HG03520 (cell line): Measurements from ENCODE around the gene POM121.
"Not testable (repeated sequence)": the region's sequence is repeated elsewhere in the genome, so short reads cannot be mapped to it uniquely, and the experiment has no call there.

Source experiments
- ATAC-seq: cut with Tn5 transposase; IDR thresholded peaks from one replicate; pipeline ENCODE4 v1.9.1; 2021; ENCODE audit warnings: mild to moderate bottlenecking, moderate library complexity; ENCODE audit not compliant: unreplicated experiment

POM121 gene

GRCh38 chr7:72949276-72949675 lies 24.4 kb downstream of the POM121 start:
- ATAC-seq = not testable (repeated sequence)

GRCh38 chr7:72949686-72950085 lies 24.8 kb downstream of the POM121 start:
- ATAC-seq = not testable (repeated sequence)

- not testable (repeated sequence) for ATAC-seq
Measured at GRCh38 chr7:72950432-72950831, 25.5 kb downstream of the POM121 start.

- peak; percentile 34 for ATAC-seq
Measured at GRCh38 chr7:72953901-72954562, 29.1 kb downstream of the POM121 start.

GRCh38 chr7:72954563-72955198 lies 29.8 kb downstream of the POM121 start:
- ATAC-seq = peak; percentile 88

- not testable (repeated sequence) for ATAC-seq
Measured at GRCh38 chr7:72960029-72960428, 35.1 kb downstream of the POM121 start.

- ATAC-seq = not testable (repeated sequence)
Measured at GRCh38 chr7:72960626-72961345, 35.9 kb downstream of the POM121 start.

- not testable (repeated sequence) for ATAC-seq
Measured at GRCh38 chr7:72961346-72961650, 36.4 kb downstream of the POM121 start.

GRCh38 chr7:72963056-72963455 lies 38.2 kb downstream of the POM121 start:
- ATAC-seq = not testable (repeated sequence)

- ATAC-seq = not testable (repeated sequence)
Measured at GRCh38 chr7:72965186-72965975, 40.5 kb downstream of the POM121 start.

GRCh38 chr7:72966892-72967291 lies 42.0 kb downstream of the POM121 start:
- not testable (repeated sequence) for ATAC-seq

- ATAC-seq = not testable (repeated sequence)
Measured at GRCh38 chr7:72968980-72969516, 44.2 kb downstream of the POM121 start, which contains the start of gene TRIM74. TSS of gene TRIM74 (minus strand) at chr7:72969466. CDS start at chr7:72966157, 3,309 bp downstream.

- not testable (repeated sequence) for ATAC-seq
Measured at GRCh38 chr7:72969688-72970087, 44.8 kb downstream of the POM121 start.

- ATAC-seq = not testable (repeated sequence)
Measured at GRCh38 chr7:72971505-72971904, 46.6 kb downstream of the POM121 start.

- ATAC-seq = not testable (repeated sequence)
Measured at GRCh38 chr7:72974781-72975180, 49.9 kb downstream of the POM121 start.

GRCh38 chr7:72975656-72976286 lies 50.9 kb downstream of the POM121 start:
- ATAC-seq = not testable (repeated sequence)

- not testable (repeated sequence) for ATAC-seq
Measured at GRCh38 chr7:72976434-72976833, 51.5 kb downstream of the POM121 start.

- not testable (repeated sequence) for ATAC-seq
Measured at GRCh38 chr7:72980382-72980781, 55.5 kb downstream of the POM121 start.

- not testable (repeated sequence) for ATAC-seq
Measured at GRCh38 chr7:72982084-72982483, 57.2 kb downstream of the POM121 start.
